ENCODE measurements around the gene LAG3.

LAG3 gene

DNA sequence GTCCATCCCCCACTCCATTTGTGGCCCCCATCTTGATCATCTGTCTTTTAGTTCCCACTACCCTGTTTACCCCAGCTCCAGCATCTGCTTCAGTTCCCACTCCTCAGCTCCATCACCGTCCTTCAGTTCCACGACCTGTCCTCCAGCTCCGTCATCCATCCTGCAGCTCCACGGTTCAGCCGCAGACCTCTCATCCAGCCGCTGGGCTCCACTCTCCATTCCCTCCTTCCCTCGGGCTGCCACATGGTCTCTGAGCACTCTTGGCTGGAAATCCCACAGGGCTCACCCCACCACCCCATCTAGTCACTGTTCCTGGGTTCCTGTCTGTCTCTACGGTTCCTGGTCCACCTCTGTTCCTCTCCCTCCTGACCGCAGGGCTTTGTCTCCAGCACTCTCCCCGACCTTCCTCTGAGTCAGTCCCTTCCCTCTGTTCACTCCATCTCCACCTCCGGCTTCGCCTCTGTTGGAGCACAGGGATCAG lies 52.6 kb downstream of the LAG3 start:
- TF ChIP-seq GATA3 (IDR thresholded peaks at IDR 0.05; ENCODE audit: low read depth, low read length): no peak
- TF ChIP-seq GATA2 (IDR thresholded peaks at IDR 0.05; ENCODE audit: low read depth, low read length): no peak

DNA sequence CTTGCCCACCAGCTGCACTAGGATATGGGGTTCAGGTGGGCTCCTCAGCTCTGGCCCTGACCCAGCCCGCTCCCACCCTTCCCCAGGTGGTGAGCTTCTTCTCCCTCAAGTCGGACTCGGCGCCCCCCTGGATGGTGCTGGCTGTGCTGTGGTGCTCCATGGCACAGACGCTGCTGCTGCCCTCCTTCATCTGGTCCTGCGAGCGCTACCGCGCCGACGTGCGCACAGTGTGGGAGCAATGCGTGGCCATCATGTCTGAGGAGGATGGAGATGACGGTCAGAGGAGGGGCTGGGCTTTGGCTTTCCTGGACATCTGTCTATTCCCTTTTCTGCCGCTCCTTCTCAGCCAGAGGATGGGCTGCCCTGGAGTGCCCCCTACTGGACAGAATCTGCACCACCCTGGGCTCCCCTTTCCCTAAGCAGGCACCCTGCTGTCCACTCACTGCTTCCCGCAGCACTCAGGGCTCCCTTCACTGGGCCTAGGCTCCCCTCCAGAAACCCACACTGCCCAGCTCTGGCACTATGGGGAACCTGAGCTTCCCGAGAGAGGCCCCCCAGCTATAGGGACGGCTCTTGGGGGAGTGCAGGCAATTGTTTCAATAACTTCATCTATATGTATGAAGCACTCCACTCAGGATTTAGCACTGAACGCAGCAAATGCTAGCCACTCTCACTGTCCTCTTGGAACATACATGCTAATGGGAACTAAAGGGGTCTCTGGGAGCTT lies 53.2 kb downstream of the LAG3 start:
- no peak for TF ChIP-seq GATA2 (IDR thresholded peaks at IDR 0.05; ENCODE audit: low read depth, low read length)
- TF ChIP-seq GATA3 (IDR thresholded peaks at IDR 0.05; ENCODE audit: low read depth, low read length): no peak

DNA sequence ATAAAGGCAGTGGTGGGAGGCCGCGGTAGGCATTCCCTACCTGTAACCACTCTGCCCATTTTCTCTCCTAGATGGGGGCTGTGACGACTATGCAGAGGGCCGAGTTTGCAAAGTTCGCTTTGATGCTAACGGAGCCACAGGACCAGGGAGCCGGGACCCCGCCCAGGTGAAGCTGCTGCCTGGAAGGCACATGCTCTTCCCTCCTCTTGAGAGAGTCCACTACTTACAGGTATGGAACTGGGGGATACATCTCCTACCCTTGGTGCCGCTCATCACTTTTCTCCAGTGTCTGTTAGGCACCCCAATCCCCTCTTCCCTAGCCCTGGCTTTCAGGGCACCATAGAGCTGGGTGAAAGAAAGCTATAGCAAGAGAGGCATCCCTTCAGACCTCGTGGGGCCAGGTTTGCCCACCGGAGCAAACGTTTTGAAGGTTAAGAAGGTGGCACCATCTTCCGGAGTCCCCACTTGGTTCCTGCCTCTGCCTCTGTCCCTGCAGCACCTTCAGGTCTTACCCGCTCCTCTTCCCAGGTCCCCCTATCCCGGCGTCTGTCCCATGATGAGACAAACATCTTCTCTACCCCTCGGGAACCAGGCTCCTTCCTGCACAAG lies 53.9 kb downstream of the LAG3 start:
- TF ChIP-seq GATA3 (IDR thresholded peaks at IDR 0.05; ENCODE audit: low read depth, low read length): no peak
- TF ChIP-seq GATA2 (IDR thresholded peaks at IDR 0.05; ENCODE audit: low read depth, low read length): no peak

DNA sequence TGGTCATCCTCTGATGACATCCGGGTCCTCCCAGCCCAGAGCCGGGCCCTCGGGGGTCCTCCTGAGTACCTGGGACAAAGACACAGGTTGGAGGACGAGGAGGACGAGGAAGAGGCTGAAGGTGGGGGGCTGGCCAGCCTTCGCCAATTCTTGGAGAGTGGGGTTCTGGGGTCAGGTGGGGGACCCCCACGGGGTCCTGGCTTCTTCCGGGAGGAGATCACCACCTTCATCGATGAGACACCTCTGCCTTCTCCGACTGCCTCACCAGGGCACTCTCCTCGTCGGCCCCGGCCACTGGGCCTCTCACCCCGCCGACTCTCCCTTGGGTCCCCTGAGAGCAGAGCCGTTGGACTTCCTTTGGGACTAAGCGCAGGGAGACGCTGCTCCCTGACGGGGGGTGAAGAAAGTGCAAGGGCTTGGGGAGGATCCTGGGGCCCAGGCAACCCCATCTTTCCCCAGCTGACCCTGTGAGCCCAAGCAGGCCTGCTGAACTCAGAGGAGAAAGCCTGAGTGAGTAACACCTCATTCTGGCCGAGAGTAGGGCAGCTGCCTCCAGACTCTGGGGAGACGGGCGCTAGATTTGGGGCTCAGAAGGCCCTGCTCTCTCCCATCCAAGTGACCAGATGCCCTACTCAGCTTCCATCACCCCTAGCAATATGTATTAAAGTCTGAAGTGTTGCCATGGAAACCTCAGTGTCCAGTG lies 54.6 kb downstream of the LAG3 start:
- TF ChIP-seq GATA2 (IDR thresholded peaks at IDR 0.05; ENCODE audit: low read depth, low read length): no peak
- no peak for TF ChIP-seq GATA3 (IDR thresholded peaks at IDR 0.05; ENCODE audit: low read depth, low read length)

DNA sequence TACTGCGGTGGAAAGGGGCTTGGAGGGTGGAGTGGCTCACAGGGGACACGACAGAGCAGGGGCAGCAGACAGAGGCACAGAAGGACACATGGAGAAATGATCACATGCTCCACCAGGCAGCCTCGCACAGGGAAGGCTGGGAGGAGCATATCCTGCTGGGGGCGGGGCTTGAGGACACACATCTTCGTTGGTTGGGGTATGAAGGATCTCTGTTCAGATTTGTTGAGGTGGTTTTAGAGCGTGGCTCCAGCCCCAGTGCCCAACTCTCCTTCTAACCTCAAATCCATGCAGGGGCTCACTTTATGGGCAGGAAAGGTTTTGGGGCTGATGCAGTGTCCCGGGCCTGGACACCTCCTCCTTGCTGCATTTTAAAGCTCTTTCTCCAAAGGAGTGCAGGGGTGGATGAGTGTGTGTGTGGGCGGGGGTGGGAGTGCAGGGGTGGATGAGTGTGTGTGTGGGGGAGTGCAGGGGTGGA lies 55.2 kb downstream of the LAG3 start:
- no peak for TF ChIP-seq GATA3 (IDR thresholded peaks at IDR 0.05; ENCODE audit: low read depth, low read length)
- TF ChIP-seq GATA2 (IDR thresholded peaks at IDR 0.05; ENCODE audit: low read depth, low read length): no peak
